ENCODE data around the gene FAM111A. TPM values are rescaled to one million over a fixed set of nuclear protein-coding genes. Genes with fewer than 3 reads are reported as not detected.

The FAM111A gene
- total and polyA plus RNA-seq, 9 donors, result 10.6 to 26.5 (median 20.4) TPM

DNA sequence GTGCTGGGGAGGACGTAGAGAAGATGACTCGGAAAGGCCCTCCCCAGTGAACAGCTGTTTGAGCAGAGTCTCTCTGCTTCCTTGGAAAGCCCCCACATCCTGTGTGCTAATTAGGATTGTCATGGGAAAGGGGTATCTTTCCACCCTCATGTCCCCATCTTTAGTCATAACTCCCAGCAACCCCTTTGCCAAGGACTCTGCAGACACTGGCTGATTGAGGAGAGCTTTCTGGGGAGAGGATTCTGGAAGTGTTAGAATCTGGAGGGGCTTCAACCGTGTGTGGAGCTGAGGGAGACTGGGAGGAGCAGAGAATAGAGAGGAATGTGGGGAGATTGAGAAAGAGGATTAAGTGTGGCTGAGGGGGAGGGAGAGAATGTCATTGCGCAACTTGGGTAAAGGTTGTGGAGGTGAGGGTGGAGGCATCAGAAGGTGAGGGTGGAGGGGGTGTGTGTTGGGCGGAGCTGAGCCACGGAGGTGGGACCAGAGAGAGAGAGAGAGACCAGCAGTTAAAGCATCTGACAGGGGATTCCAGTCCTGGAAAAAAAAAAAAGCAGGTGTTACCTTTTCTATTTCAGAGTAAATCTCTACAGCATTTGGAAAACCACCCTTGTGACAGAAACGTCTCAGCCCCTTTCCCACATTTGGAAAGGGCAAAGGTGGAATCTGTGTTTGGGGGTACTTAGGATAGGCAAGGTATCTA, 31.5 kb downstream of the FAM111A start:
- H3K4me3 ChIP-seq, result peak overlapping the region; percentile 68
- intact Hi-C loops (cut with DNase I), result loop anchor here in 3 of 4 donors (2.0 to 10.0 kb wide), 4 partner anchors 31 to 113 kb away; no protein-coding TSS in a partner anchor
- 20 to 27% (median 22%) methylated on average over 6 to 7 of the region's 7 CpGs for WGBS, 3 donors
- TF ChIP-seq, protein P1, sequence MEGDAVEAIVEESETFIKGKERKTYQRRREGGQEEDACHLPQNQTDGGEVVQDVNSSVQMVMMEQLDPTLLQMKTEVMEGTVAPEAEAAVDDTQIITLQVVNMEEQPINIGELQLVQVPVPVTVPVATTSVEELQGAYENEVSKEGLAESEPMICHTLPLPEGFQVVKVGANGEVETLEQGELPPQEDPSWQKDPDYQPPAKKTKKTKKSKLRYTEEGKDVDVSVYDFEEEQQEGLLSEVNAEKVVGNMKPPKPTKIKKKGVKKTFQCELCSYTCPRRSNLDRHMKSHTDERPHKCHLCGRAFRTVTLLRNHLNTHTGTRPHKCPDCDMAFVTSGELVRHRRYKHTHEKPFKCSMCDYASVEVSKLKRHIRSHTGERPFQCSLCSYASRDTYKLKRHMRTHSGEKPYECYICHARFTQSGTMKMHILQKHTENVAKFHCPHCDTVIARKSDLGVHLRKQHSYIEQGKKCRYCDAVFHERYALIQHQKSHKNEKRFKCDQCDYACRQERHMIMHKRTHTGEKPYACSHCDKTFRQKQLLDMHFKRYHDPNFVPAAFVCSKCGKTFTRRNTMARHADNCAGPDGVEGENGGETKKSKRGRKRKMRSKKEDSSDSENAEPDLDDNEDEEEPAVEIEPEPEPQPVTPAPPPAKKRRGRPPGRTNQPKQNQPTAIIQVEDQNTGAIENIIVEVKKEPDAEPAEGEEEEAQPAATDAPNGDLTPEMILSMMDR (IDR thresholded peaks at IDR 0.05), result no peak
- peak; percentile 5 for TF ChIP-seq EP300 (IDR thresholded peaks at IDR 0.05)
- DNase-seq, result peak in 4 of 5 donors; percentile 26 to 58 (median 42)
- no peaks in the 10 kb centered on the region for H3K36me3 ChIP-seq
- peak overlapping the region in 1 of 2 donors; percentile 80 for H3K27ac ChIP-seq
- H3K9me3 ChIP-seq, result no peaks in the 10 kb centered on the region
- H3K27me3 ChIP-seq, result no peaks in the 10 kb centered on the region
- peaks cover 22% of the 10 kb centered on the region for H3K4me1 ChIP-seq (ENCODE audit: insufficient read depth)

DNA sequence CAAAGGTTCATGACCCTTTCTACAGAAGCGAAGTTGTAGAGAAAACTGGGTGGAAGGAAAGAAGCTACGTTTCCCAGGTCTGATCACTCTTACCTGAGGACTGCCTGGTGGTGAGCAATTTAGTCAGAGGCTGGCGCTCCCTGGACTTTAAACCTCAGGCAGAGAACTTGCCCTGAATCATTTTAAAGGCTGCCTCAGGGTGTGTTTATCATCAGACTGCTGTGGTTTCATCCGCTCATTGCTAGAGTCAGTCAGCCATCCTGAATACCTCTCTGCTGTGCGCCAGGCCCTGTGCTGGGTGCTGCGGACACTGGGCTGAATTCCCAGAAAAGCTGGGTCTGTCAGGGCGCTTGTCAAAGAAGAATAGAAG, 32.0 kb downstream of the FAM111A start:
- Histone ChIP-seq H3K4me3 (no peak overlapping the region), H3K27me3 (no peaks in the 10 kb centered on the region), H3K36me3 (no peaks in the 10 kb centered on the region), H3K4me1 (ENCODE audit: insufficient read depth) (peaks cover 22% of the 10 kb centered on the region), H3K9me3 (no peaks in the 10 kb centered on the region), H3K27ac (peak overlapping the region; percentile 31 to 80)
- TF ChIP-seq POLR2A (IDR thresholded peaks at IDR 0.05), result no peak
- TF ChIP-seq EP300 (IDR thresholded peaks at IDR 0.05), result no peak
- TF ChIP-seq, protein P1 (IDR thresholded peaks at IDR 0.05), result no peak
- WGBS, 3 donors, result 70 to 78% (median 72%) methylated on average over 7 of the region's 7 CpGs
- intact Hi-C loops (cut with DNase I), result loop anchor here in 3 of 4 donors (5.0 to 10.0 kb wide), 3 partner anchors 33 to 113 kb away; no protein-coding TSS in a partner anchor
- peak in 2 of 5 donors; percentile 36 to 37 for DNase-seq

GRCh38 chr11:59175091-59175501, 32.4 kb downstream of the FAM111A start:
- Histone ChIP-seq H3K36me3 (no peaks in the 10 kb centered on the region), H3K27me3 (no peaks in the 10 kb centered on the region), H3K4me1 (ENCODE audit: insufficient read depth) (peaks cover 22% of the 10 kb centered on the region), H3K27ac (peak overlapping the region; percentile 31 to 80), H3K4me3 (no peak overlapping the region), H3K9me3 (no peaks in the 10 kb centered on the region)
- TF ChIP-seq, protein P1 (IDR thresholded peaks at IDR 0.05), result no peak
- no peak for TF ChIP-seq EP300 (IDR thresholded peaks at IDR 0.05)
- no peak for TF ChIP-seq POLR2A (IDR thresholded peaks at IDR 0.05)
- intact Hi-C loops (cut with DNase I), result loop anchor here in 1 of 4 donors (10.0 kb wide), 1 partner anchor 110 kb away; no protein-coding TSS in a partner anchor
- peak in 1 of 5 donors; percentile 35 for DNase-seq
- 48 to 54% (median 51%) methylated on average over 4 of the region's 4 CpGs for WGBS, 3 donors

DNA sequence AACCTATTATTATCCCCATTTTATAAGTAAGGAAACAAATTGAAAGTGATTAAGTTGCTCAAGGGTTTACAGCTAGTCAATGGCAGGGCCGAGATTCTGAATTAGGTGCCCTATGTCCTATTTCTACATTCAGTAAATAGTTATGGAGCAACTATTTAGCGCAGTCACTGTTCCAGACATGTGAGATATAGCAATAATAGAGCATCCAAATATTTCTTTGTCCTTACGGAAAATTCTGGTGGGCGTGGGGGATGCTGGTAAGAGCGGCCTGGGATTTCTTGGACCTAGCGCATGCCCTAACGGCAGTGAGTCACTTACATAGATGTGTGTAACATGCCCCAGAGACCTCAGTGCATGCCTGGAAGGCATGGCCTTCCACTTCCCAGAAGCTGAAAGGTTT, 33.7 kb downstream of the FAM111A start:
- peaks cover 22% of the 10 kb centered on the region for H3K4me1 ChIP-seq (ENCODE audit: insufficient read depth)
- H3K9me3 ChIP-seq, result no peaks in the 10 kb centered on the region
- 68 to 83% (median 82%) methylated on average over 7 of the region's 7 CpGs for WGBS, 3 donors
- DNase-seq, result peak in 1 of 5 donors; percentile 43
- H3K27ac ChIP-seq, result peak overlapping the region in 1 of 2 donors; percentile 66
- no peaks in the 10 kb centered on the region for H3K27me3 ChIP-seq
- no peak for TF ChIP-seq POLR2A (IDR thresholded peaks at IDR 0.05)
- TF ChIP-seq EP300 (IDR thresholded peaks at IDR 0.05), result no peak
- TF ChIP-seq, protein P1 (IDR thresholded peaks at IDR 0.05), result no peak
- no peaks in the 10 kb centered on the region for H3K36me3 ChIP-seq
- intact Hi-C loops (cut with DNase I), result loop anchor here in 1 of 4 donors (10.0 kb wide), 1 partner anchor 108 kb away; no protein-coding TSS in a partner anchor
- H3K4me3 ChIP-seq, result no peak overlapping the region

Measured in ovary (tissue), 9 donors.